ENCODE data around the gene TMTC1.

DNA sequence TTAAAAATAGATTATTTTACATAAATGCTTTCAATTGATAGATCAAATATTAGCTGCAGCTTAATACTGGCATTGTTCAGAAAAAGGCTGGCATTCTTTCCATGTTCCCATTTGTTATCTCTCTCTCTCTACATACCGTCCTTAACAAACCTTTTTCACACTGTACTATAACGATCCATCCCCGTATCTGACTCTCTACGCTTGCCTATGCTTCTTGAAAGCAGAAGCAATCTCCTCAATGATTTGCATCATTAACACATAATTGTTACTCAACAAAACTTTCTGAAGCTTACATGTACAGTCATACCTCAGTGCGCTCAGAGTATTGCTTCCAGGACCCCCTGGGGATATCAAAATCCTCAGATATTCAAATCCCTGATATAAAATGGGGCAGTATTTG is 89.7 kb downstream of the TMTC1 start:
- TF ChIP-seq, protein P1, sequence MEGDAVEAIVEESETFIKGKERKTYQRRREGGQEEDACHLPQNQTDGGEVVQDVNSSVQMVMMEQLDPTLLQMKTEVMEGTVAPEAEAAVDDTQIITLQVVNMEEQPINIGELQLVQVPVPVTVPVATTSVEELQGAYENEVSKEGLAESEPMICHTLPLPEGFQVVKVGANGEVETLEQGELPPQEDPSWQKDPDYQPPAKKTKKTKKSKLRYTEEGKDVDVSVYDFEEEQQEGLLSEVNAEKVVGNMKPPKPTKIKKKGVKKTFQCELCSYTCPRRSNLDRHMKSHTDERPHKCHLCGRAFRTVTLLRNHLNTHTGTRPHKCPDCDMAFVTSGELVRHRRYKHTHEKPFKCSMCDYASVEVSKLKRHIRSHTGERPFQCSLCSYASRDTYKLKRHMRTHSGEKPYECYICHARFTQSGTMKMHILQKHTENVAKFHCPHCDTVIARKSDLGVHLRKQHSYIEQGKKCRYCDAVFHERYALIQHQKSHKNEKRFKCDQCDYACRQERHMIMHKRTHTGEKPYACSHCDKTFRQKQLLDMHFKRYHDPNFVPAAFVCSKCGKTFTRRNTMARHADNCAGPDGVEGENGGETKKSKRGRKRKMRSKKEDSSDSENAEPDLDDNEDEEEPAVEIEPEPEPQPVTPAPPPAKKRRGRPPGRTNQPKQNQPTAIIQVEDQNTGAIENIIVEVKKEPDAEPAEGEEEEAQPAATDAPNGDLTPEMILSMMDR (optimal IDR thresholded peaks at IDR 0.05 in 1 of 3, IDR thresholded peaks at IDR 0.05 in 1 of 3, conservative IDR thresholded peaks at IDR 0.05 in 1 of 3; ENCODE audit: extremely low read depth in 1 of 3, insufficient read depth in 2 of 3, low read length in 3 of 3), result no peak
- no peak for TF ChIP-seq EZH2 (IDR thresholded peaks at IDR 0.05; ENCODE audit: low read length)
